Astrocyte of the cerebellum (primary cell): Measurements from ENCODE around the gene RAB5B.
A peak's percentile ranks its signal among the peaks of the same experiment; 100 is the strongest.
"Not testable (repeated sequence)": the region's sequence is repeated elsewhere in the genome, so short reads cannot be mapped to it uniquely, and the experiment has no call there.

ENCODE experiments used
- DNase-seq: peaks from one replicate; pipeline ENCODE4 v3.0.0-alpha.2; 2011; ENCODE audit warnings: low read depth
- H3K4me3 ChIP-seq: 2 replicates; pipeline ENCODE4 v1.5.1; 2011; ENCODE audit warnings: mild to moderate bottlenecking, low read depth, low read length, moderate library complexity
- CTCF ChIP-seq: IDR thresholded peaks from 2 replicates; pipeline ENCODE4 v1.5.1; 2012; ENCODE audit warnings: low read length, low read depth, moderate library complexity, mild to moderate bottlenecking; ENCODE audit errors: missing control alignments
- in situ Hi-C: cut with HindIII; loops from 2 replicates; pipeline ENCODE4 v1.10.0; 2017; ENCODE audit warnings: low sequenced_read_pairs

Gene RAB5B

GRCh38 chr12:55995366-55995765 lies 21.5 kb downstream of the RAB5B start:
- no peak overlapping the region for H3K4me3 ChIP-seq
- no peak for TF ChIP-seq CTCF
- no peak for DNase-seq
- in situ Hi-C loops = no loop called here

GRCh38 chr12:55996201-55996714 lies 22.4 kb downstream of the RAB5B start:
- peak; percentile 79 for TF ChIP-seq CTCF
- H3K4me3 ChIP-seq = peak overlapping the region; percentile 58
- DNase-seq = no peak
- in situ Hi-C loops = no loop called here

GRCh38 chr12:55996715-55997534 lies 23.0 kb downstream of the RAB5B start, which contains the start of gene SUOX:
TSS of gene SUOX (plus strand) at chr12:55997276. CDS start at chr12:56002222, 4,946 bp downstream.
- H3K4me3 ChIP-seq = peak within 1 kb of the TSS; percentile 58
- peak; percentile 92 for DNase-seq
- in situ Hi-C loops = no loop called here
- no peak for TF ChIP-seq CTCF

GRCh38 chr12:55997535-55997859 lies 23.6 kb downstream of the RAB5B start:
- DNase-seq = no peak
- H3K4me3 ChIP-seq = peak overlapping the region; percentile 58
- TF ChIP-seq CTCF = no peak
- in situ Hi-C loops = no loop called here

- DNase-seq, in situ Hi-C loops, H3K4me3 ChIP-seq: not testable (repeated sequence)
Measured at GRCh38 chr12:55999522-55999921, 25.6 kb downstream of the RAB5B start.

- in situ Hi-C loops, H3K4me3 ChIP-seq, DNase-seq: not testable (repeated sequence)
Measured at GRCh38 chr12:55999999-56000540, 26.2 kb downstream of the RAB5B start.

GRCh38 chr12:56001487-56002100 lies 27.7 kb downstream of the RAB5B start:
- no peak for DNase-seq
- TF ChIP-seq CTCF = no peak
- in situ Hi-C loops = no loop called here
- no peak overlapping the region for H3K4me3 ChIP-seq

GRCh38 chr12:56003376-56003775 lies 29.5 kb downstream of the RAB5B start:
- H3K4me3 ChIP-seq, in situ Hi-C loops, DNase-seq: not testable (repeated sequence)
